GM19463 (cell line): ENCODE data around the gene TEP1.
"Not testable (repeated sequence)": the region's sequence is repeated elsewhere in the genome, so short reads cannot be mapped to it uniquely, and the experiment has no call there.

Experiments
- ATAC-seq: cut with Tn5 transposase; IDR thresholded peaks from one replicate; pipeline ENCODE4 v1.9.1; 2021; ENCODE audit warnings: mild to moderate bottlenecking, moderate library complexity; ENCODE audit not compliant: unreplicated experiment

Gene TEP1

DNA sequence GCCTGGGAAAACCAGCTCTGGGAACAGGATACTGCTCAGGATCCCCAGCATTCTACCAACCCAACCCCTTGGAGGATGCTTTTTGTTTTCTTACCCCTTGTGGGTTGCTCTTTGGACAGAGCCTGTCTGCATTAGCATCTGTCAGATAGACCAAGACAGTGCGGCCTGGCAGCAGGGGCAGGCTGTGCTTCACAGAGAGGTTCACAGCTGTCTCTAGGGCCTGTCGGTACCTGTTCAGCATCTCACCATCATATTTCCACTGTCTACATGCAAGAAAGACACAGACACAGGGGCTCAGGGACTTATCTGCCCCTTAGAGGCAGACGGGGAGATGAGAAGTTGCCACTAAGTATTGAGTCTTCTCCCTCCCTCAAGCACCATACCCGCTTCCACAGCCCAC lies 21.8 kb downstream of the TEP1 start:
- ATAC-seq: no peak

DNA sequence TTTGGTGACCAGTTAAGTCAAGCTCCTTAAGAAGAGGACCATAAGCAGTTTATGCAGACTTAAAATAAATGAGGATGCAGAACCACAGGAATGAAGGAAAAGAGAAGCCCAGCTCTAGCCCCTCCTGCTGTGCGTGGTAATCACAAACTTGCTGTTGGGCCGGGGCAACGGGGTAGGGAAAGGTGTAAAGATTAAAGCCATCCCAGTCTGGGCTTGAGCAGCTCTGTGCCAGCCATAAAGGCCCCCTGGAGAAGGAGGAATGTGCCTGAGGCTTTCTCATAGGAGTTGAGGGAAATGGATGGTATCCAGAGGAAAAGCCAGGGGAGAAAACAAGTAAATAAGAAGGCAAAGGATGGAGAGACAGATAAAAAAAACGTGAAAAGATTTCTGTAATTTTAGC lies 25.1 kb downstream of the TEP1 start:
- no peak for ATAC-seq

DNA sequence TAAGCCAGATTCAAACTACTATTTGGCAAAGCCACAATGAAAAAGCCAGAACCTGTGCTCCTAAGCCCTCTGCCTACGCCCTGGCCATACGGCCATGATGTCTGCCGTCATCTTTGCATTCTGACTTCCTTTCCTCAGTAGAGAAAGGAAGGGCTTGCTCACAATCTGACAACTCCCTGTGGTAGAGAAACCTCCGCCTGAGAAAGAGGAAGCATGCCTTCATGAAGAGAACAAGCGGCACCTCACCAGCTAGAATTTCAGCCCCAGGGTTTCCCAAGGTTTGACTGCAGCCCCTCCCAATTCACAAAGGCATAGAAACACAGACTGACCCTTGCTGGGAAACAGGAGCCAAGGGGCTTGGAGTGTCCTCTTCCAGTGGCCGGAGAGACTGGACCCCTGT lies 25.7 kb downstream of the TEP1 start:
- ATAC-seq: no peak

DNA sequence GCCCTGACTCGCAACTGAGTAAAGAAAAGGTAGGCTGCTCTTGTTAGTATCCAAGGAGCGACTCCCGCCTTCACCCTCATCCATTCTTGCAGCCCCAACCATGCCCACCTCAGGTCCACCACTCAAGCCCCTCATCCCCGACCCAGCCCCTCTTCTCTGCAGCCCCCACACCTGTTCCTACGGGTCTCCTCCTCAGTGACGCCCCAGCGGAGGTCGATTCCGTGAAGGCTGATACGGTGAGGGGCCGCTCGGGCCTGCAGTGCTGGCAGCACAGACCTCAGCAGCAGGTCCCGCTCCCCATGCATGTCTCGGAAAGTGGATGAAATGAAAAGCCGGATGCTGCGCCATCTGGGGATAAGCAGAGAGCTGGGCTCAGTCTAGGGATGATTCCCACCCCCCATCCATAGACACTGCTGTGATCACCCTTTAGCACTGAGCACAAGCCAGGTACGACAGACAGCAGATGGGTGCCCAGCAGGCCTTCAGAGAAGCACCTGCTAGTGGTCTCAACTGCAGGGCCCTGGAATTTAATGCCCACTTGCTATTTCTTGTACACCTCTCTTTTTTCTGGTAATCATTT lies 26.9 kb downstream of the TEP1 start:
- ATAC-seq: no peak

DNA sequence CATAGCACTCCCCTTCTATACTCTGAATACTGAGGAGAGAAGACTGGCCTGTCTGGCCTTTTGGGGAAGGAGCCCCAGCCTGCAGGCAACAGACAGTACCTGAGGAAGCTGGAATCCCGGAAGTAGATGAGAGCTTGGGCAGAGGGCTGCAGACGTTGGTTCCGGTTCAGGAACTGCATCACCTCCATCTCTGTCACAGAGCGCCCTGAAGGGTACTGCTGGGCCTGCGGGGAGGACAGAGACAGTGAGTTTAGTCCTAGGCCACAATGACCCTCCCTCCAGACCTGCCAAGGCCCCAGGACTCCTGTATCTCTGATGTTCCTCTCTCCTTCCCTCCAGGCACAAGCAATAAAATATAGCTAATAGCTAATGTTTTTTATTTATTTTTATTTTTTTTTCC lies 28.4 kb downstream of the TEP1 start:
- ATAC-seq: no peak

- ATAC-seq: no peak
Measured at GRCh38 chr14:20384321-20384720, 29.0 kb downstream of the TEP1 start.

DNA sequence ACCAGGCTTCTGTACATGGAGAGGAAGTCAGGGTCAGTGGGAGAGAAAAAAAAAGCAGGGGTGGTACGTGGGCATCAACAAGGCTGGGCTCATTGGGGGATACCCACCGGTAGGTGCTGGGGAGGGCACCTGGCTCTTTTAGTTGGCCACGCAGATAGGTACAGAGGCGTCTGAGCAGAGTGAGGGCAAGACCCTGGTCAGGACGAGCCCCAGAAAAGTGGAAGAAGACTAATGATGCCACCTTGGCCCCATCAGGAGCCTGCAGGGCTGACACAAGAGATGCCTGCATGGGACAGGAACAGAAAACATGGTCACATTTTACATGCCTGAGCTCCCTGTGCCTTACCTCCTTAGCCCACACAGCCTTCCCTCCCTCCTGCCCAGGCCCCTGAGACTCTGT lies 29.7 kb downstream of the TEP1 start:
- no peak for ATAC-seq

DNA sequence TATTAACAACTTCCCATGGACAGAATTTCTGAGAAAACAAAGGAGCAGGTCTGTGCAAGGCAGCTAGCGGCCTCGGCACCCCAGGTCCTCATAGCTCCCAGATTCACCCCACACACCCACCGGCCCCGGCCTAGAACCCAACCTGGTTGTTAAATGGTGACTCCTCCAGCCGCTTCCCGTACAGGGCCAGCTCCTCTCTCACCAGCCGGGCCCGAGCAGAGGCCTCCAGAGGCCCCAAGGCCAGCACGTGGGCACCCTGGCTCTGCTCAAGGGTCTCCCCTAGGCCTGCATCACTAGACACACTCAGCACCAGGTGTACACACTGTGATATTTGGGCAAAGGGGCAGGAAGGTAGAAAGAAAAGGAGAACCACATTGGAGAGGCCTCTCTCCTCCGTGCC lies 30.3 kb downstream of the TEP1 start:
- ATAC-seq: no peak

- no peak for ATAC-seq
Measured at GRCh38 chr14:20382526-20382925, 30.8 kb downstream of the TEP1 start.

GRCh38 chr14:20381341-20381740 lies 32.0 kb downstream of the TEP1 start:
- ATAC-seq: no peak

- ATAC-seq: no peak
Measured at GRCh38 chr14:20380681-20381080, 32.6 kb downstream of the TEP1 start.

DNA sequence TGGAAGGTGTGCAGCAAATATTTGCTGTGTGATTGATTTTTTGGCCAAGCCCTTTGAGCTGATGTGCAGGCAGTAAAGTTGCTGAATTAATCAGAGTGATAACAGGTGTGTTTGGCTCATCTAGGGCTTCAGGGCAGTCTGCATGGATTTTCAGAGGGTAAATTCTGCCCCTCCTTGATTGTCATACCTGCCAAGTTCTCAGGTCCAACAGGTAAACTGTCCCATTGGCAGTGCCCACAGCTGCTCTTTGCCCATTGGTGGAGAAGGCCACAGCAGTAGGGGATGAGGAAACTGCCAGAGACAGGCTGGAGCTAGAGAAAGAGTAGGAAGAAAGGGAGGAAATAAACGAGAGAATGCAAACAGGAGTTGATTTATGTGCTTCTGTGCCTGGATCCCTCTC lies 33.6 kb downstream of the TEP1 start:
- no peak for ATAC-seq

- no peak for ATAC-seq
Measured at GRCh38 chr14:20377171-20377570, 36.1 kb downstream of the TEP1 start.

DNA sequence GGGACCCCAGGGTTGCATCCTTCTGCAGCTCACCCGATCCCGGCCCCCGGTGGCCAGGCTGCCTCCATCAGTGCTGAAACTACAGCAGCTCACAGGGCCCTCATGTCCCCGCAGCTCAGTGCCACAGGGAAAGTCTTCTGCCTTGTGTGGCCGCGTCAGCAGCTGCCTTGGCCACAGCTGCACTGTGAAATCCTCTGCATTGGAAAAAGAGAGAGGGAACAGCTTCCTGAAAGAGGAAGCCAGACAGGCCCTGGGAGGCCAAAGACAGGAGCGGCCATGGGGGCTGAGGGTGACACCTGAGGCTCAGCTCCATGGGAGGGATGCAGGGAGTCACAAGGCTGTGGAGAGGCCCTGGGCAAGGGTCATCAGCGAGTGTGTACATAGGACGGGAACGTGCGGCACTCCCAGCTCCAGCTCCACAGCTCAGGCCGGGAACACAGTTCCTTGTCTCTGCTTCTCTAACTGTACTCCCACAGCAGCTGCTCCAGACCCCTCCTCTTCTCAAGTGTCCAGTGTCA lies 37.2 kb downstream of the TEP1 start:
- ATAC-seq: no peak

DNA sequence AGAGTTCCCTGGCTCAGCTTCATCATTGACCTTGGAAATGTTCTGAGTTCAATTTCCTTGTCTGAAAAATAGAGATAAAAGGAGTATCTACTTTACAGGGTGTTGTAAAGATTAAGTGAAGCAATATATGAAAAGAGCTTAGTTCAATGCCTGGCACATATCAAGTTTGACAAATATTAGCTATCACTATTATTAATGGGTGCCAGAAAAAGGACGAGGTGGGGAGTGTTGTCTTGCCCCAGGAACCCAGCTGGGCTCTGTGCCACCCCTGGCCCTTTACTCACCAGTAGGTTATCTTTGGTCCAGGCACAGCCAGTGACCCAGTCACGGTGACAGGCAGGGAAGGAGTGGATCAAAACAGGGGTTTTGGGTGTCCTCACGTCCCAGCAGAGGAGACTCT lies 37.8 kb downstream of the TEP1 start:
- ATAC-seq: no peak

DNA sequence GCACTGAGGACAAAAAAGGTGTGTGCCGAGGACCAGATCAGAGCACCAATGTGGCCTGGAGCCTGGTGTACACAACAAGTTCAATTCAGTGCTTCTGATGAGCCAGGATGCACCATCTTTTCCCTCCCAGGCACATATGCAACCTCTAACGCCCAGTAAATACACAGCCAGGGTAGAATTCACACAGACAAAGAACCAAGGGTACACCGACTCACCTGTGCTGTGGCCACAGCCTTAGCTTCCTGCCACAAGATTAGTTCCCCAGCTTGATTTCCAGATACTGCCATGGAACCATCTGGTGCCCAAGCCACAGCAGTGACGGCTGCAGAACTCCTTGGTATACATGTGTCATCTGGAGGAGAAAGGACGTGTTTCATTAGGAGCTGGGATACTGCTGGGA lies 40.5 kb downstream of the TEP1 start:
- no peak for ATAC-seq

GRCh38 chr14:20365928-20366327 lies 47.4 kb downstream of the TEP1 start:
- no peak for ATAC-seq

DNA sequence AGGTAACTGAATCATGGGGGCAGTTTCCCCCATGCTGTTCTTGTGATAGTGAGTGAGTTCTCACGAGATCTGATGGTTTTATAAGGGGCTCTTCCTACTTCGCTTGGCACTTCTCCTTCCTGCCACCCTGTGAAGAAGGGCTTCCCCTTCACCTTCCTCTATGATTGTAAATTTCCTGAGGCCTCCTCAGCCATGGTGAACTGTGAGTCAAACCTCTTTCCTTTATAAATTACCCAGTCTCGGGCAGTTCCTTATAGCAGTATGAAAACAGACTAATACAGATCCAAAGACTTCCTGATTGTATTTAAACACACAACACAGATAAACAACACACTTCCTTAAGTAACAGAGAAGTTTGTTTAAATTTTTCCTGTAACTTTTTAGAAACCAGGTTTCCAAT lies 54.8 kb downstream of the TEP1 start:
- not testable (repeated sequence) for ATAC-seq

DNA sequence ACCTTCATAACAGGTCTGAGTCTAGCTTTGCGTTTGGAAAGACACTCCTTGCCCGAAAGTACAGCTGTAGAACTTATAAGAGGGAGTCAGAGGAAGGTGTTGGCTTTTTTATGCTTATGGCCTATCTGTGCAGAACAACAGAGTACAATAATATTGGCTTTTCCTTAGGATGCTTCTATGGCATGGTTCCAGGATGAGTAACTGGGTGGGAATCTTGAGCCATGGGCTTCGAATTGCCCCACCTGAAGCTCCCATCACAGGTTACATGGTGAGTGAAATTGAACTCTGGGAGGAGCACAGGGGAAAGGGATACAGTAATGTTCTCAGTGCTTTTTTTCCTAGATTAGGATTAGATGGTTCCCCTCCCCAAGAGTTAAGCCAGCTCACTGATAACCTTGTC lies 56.9 kb downstream of the TEP1 start:
- ATAC-seq: no peak

- no peak for ATAC-seq
Measured at GRCh38 chr14:20350860-20351259, 62.4 kb downstream of the TEP1 start.

DNA sequence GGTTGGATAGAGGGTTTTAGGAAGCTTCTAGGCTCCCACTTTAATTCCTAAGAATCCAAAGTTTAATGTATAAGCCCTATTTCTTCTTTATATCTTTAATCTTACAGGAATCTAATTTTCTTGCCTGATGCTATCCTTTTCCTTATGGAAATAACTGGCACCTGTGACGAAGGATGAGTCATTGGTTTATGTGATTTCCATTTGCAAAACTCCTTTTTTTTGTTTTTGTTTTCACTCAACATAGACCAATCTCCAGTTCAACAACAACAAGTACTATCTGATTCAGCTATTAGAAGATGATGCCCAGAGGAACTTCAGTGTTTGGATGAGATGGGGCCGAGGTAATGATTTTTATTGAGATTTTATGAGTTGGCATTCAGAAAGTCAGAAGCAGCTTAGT lies 63.0 kb downstream of the TEP1 start:
- no peak for ATAC-seq

DNA sequence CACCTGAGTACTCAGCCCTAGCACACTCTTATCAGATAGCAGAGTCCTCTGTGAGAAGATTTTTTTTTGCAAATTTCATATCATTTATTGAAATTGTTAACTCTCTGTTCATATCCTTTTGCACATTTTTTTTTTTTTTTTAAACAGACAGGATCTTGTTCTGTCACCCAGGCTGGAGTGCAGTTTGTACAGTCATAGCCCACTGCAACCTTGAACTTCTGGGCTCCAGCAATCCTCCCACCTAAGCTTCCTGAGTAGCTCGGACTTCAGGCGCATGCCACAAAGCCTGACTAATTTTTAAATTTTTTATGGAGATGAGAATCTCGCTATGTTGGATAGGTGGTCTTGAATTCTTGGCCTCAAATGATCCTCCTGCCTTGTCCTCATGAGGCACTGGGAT lies 65.6 kb downstream of the TEP1 start:
- ATAC-seq: no peak

DNA sequence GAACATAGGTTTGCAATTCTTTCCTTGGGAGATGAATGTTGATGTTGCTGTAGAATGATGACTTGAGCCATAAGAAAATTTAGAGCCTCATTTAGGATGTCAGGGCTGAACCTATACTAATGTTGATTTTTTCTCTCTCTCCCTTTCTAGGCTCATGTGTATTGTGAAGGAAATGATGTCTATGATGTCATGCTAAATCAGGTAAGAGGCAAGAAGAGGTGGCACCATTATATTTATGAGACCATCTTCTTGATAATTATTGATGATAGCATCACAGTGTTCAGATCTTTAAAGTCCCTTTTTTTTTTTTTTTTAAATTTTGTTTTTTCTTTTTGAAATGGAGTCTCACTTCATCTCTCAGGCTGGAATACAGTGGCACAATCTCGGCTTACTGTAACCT lies 66.6 kb downstream of the TEP1 start:
- ATAC-seq: no peak
